HG02759 (cell line): ENCODE results near the gene CUL3.

Source experiments
- ATAC-seq: cut with Tn5 transposase; IDR thresholded peaks from one replicate; pipeline ENCODE4 v1.9.1; 2021; ENCODE audit warnings: mild to moderate bottlenecking, moderate library complexity; ENCODE audit not compliant: unreplicated experiment

The CUL3 gene

DNA sequence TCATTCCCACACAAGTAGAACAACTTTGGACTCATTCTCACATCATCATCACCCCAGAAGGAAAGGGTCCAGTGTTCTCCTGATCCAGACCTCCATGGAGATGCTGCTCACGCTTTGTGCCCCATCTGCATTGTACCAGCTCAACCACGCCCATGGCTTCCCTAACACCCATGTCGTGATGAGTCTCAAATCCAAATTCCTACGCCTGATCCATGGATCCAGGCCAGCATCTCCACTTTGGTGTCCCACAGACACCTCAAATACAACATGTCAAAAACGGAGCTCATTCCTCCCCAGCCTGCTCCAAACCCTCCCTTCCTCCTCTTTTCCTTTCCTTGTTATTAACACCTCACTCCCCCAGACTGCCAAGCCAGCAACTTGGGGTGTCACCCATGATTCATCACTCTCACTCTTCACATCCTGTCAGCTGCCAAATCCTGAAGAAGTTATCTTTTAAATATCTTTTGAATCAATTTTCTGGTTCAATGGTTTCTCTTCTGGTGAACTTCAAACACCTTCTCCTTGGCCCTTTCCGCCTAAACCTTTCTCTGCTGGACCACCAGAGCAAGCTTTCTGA is 153.1 kb downstream of the CUL3 start:
- no peak for ATAC-seq

DNA sequence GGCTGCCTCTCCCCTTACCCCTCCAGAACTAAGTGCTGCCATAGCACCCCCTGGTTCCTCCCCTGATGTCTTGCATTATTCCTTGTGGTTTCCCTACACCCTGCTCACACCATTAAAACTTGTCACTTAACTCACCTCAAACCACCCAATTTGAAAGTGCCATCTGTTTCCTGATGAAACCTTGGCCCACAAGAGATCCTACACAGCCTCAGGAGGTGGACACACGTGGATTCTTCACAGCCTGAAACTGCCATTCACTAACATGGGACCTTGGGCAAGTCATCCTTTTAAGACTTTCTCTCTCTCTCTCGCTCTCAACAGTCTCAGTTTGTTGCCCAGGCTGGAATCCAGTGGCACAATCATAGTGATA is 155.7 kb downstream of the CUL3 start:
- ATAC-seq, result no peak

GRCh38 chr2:224428787-224429440 is 156.2 kb downstream of the CUL3 start:
- ATAC-seq, result no peak

GRCh38 chr2:224427471-224427870 is 157.7 kb downstream of the CUL3 start:
- no peak for ATAC-seq

DNA sequence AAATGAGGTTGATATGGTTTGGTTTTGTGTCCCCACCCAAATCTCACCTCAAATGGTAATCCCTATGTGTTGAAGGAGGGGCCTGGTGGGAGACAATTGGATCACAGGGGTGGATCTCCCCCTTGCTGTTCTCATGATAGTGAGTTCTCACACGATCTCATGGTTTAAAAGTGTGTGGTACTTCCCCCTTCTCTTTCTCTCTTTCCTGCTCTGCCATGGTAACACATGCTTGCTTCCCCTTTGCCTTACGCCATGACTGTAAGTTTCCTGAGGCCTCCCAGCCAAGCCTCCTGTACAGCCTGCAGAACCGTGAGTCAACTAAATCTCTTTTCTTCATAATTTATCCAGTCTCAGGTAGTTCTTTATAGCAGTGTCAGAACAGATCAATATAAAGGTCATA is 158.5 kb downstream of the CUL3 start:
- no peak for ATAC-seq

GRCh38 chr2:224421065-224421464 is 164.1 kb downstream of the CUL3 start:
- no peak for ATAC-seq
